ENCODE data around the gene FOXO3.

GRCh38 chr6:108575905-108576494, 15.3 kb downstream of the FOXO3 start:
- TF ChIP-seq, protein P1, sequence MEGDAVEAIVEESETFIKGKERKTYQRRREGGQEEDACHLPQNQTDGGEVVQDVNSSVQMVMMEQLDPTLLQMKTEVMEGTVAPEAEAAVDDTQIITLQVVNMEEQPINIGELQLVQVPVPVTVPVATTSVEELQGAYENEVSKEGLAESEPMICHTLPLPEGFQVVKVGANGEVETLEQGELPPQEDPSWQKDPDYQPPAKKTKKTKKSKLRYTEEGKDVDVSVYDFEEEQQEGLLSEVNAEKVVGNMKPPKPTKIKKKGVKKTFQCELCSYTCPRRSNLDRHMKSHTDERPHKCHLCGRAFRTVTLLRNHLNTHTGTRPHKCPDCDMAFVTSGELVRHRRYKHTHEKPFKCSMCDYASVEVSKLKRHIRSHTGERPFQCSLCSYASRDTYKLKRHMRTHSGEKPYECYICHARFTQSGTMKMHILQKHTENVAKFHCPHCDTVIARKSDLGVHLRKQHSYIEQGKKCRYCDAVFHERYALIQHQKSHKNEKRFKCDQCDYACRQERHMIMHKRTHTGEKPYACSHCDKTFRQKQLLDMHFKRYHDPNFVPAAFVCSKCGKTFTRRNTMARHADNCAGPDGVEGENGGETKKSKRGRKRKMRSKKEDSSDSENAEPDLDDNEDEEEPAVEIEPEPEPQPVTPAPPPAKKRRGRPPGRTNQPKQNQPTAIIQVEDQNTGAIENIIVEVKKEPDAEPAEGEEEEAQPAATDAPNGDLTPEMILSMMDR (IDR thresholded peaks at IDR 0.05), result no peak
- TF ChIP-seq POLR2A (IDR thresholded peaks at IDR 0.05), result no peak

Measured in heart left ventricle (tissue), 13 donors.